ENCODE results near the gene CDH11.

DNA sequence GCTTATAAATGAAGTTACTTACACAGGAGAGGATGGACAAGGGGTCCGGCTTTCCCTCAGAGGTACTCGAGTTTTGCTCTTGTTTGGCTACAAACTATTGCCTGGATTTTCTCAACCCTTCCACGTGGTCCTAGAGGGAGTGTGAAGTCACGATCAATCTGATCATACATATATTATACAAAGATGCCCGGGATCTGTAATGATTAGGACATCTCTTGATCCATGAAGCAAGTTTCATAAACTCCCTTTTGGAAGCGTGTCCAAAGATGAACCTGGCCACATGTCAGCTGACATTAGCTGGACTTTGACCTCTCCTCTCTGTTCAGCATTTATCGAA is 2.3 kb upstream of the CDH11 start:
- TF ChIP-seq, protein P1, sequence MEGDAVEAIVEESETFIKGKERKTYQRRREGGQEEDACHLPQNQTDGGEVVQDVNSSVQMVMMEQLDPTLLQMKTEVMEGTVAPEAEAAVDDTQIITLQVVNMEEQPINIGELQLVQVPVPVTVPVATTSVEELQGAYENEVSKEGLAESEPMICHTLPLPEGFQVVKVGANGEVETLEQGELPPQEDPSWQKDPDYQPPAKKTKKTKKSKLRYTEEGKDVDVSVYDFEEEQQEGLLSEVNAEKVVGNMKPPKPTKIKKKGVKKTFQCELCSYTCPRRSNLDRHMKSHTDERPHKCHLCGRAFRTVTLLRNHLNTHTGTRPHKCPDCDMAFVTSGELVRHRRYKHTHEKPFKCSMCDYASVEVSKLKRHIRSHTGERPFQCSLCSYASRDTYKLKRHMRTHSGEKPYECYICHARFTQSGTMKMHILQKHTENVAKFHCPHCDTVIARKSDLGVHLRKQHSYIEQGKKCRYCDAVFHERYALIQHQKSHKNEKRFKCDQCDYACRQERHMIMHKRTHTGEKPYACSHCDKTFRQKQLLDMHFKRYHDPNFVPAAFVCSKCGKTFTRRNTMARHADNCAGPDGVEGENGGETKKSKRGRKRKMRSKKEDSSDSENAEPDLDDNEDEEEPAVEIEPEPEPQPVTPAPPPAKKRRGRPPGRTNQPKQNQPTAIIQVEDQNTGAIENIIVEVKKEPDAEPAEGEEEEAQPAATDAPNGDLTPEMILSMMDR (IDR thresholded peaks at IDR 0.05; ENCODE audit: poor library complexity, severe bottlenecking) = no peak
- TF ChIP-seq POLR2AphosphoS5 (IDR thresholded peaks at IDR 0.05) = no peak
- TF ChIP-seq RAD21 (conservative IDR thresholded peaks at IDR 0.05) = no peak
- TF ChIP-seq EP300 (conservative IDR thresholded peaks at IDR 0.05; ENCODE audit: poor library complexity, severe bottlenecking) = no peak
- TF ChIP-seq, protein P2, sequence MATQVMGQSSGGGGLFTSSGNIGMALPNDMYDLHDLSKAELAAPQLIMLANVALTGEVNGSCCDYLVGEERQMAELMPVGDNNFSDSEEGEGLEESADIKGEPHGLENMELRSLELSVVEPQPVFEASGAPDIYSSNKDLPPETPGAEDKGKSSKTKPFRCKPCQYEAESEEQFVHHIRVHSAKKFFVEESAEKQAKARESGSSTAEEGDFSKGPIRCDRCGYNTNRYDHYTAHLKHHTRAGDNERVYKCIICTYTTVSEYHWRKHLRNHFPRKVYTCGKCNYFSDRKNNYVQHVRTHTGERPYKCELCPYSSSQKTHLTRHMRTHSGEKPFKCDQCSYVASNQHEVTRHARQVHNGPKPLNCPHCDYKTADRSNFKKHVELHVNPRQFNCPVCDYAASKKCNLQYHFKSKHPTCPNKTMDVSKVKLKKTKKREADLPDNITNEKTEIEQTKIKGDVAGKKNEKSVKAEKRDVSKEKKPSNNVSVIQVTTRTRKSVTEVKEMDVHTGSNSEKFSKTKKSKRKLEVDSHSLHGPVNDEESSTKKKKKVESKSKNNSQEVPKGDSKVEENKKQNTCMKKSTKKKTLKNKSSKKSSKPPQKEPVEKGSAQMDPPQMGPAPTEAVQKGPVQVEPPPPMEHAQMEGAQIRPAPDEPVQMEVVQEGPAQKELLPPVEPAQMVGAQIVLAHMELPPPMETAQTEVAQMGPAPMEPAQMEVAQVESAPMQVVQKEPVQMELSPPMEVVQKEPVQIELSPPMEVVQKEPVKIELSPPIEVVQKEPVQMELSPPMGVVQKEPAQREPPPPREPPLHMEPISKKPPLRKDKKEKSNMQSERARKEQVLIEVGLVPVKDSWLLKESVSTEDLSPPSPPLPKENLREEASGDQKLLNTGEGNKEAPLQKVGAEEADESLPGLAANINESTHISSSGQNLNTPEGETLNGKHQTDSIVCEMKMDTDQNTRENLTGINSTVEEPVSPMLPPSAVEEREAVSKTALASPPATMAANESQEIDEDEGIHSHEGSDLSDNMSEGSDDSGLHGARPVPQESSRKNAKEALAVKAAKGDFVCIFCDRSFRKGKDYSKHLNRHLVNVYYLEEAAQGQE (IDR thresholded peaks at IDR 0.05; ENCODE audit: borderline replicate concordance) = no peak
- TF ChIP-seq SMC3 (conservative IDR thresholded peaks at IDR 0.05; ENCODE audit: poor library complexity) = no peak
